Regular cardiac myocyte (primary cell): Measurements from ENCODE around the gene SORBS1. TPM values are rescaled to one million over a fixed set of nuclear protein-coding genes. Genes with fewer than 3 reads are reported as not detected.

ENCODE experiments used
- total RNA-seq: library from RNA; depleted of rRNA; stranded (reverse); fragments of >200 nt; gene quantifications from 2 replicates; pipeline ENCODE4 v1.2.3, GENCODE V29; 2014

SORBS1 gene
- 0.19 and 1.1 TPM in 2 replicates for total RNA-seq

GRCh38 chr10:95561177-95561863 lies at the start of gene SORBS1:
SORBS1 (minus strand) TSS chr10:95561371; CDS start chr10:95441135, 120,236 bp downstream.

DNA sequence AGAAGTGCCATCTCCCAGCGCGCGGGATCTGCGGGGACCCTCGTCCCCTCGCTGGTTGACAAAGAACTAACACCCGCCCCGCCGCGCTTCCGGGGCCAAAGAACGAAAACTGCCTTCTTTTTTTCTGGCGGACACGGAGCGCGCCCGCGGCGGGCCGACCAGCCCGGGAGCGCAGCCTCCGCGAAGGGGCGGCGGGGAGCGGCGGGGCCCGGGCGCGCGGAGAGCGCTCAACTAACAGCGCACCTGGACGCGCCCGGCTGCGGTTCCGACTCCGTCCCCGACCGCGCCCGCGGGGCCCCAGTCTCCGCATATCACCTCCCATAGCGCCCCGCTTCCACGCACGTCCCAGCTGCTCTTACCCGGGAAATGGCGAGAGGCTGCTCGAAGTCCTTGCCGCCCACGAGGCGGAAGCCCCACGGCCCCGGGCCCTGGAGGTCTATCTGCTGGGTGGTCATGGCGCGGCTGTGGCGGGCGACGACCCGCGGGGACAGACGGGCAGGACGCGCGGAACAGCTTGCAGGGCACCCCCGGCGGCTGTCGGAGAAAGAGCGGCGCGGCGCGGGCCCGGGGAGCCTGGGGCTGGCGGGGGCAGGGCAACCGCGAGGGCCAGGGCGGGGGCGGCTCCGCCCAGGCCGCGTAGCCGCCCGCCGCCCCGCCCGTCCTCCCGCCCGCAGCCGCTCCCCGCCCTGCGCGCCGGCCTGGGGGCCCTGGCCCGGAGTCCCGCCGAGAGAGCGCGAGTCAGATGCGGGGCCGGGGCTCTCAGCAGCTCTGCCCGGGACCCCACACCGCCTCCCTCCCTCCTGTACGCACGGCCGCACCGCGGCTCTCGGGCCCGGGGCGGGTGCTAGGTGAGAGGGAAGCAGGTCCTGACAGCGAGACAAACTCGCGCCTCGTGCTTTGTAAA lies 270.5 kb downstream of the SORBS1 start, which contains the start of gene PDLIM1:
TSS of gene PDLIM1 (minus strand) at position 543 of the 904 bp plus-strand sequence. CDS start at position 455, 88 bp downstream.

Other genes with a start within 250 kb of the SORBS1 start
- gene ALDH18A1, start 95.3 kb upstream of the SORBS1 start, total RNA-seq = 182 and 200 TPM in 2 replicates
- 30.1 and 38.9 TPM in 2 replicates for gene TCTN3, start 132.6 kb upstream of the SORBS1 start, total RNA-seq
- 0.58 and 4.2 TPM in 2 replicates for gene ENTPD1, start 194.8 kb upstream of the SORBS1 start, total RNA-seq